Measurements from ENCODE around the gene ABTB1. TPM values are rescaled to one million over a fixed set of nuclear protein-coding genes. Genes with fewer than 3 reads are reported as not detected.

The ABTB1 gene
- total RNA-seq, 2 donors from 2014 or later: 10.7 to 14.4 TPM

DNA sequence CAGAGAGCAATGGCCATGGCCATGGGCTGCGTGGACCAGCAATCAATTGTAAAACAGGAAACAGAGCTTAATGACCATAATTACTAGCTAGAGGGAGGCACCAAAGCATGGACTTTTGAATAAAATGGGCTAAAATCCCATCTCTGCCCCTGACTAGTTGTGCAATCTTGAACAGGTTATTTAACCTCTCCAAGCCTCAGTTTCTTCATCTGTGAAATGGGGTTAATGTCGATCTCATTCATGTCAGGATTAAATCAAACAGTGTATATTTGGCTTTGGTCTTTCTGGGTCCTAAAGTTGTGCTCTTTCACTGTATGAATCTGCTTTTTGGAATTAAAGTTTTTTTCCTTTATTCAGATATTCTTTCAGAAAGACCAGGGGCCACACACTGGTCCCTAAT is 36.1 kb downstream of the ABTB1 start:
- no peak overlapping the region for H3K27ac ChIP-seq (ENCODE audit: low read depth, low read length)
- Mint-ChIP-seq H3K9me3 (peaks cover 7% of the 10 kb centered on the region), H3K27ac (no peak overlapping the region), H3K4me3 (no peak overlapping the region), H3K27me3 (ENCODE audit: insufficient read depth) (peaks cover 5% of the 10 kb centered on the region), H3K4me1 (peaks cover 20% of the 10 kb centered on the region), H3K36me3 (ENCODE audit: low read depth) (no peaks in the 10 kb centered on the region)
- no peak overlapping the region for H3K9ac ChIP-seq (ENCODE audit: extremely low read depth, low read length, poor library complexity, severe bottlenecking)
- DNase-seq: no peak
- no peak overlapping the region for H3K4me3 ChIP-seq (ENCODE audit: low read length)
- peaks cover 5% of the 10 kb centered on the region for H3K27me3 ChIP-seq (ENCODE audit: control insufficient read depth, insufficient read depth, low read length, poor library complexity, severe bottlenecking)
- H3K9me3 ChIP-seq (ENCODE audit: control insufficient read depth, low read length): no peaks in the 10 kb centered on the region
- WGBS, 2 experiments (ENCODE audit: insufficient coverage in 1 of 2, insufficient read length in 1 of 2): 73 to 100% methylated on average over 1 to 2 of the region's 2 CpGs
- no peaks in the 10 kb centered on the region for H3K4me1 ChIP-seq (ENCODE audit: control insufficient read depth, insufficient read depth, low read length)
- no peaks in the 10 kb centered on the region for H3K36me3 ChIP-seq (ENCODE audit: control insufficient read depth, insufficient read depth, low read length)
- TF ChIP-seq, protein P1, sequence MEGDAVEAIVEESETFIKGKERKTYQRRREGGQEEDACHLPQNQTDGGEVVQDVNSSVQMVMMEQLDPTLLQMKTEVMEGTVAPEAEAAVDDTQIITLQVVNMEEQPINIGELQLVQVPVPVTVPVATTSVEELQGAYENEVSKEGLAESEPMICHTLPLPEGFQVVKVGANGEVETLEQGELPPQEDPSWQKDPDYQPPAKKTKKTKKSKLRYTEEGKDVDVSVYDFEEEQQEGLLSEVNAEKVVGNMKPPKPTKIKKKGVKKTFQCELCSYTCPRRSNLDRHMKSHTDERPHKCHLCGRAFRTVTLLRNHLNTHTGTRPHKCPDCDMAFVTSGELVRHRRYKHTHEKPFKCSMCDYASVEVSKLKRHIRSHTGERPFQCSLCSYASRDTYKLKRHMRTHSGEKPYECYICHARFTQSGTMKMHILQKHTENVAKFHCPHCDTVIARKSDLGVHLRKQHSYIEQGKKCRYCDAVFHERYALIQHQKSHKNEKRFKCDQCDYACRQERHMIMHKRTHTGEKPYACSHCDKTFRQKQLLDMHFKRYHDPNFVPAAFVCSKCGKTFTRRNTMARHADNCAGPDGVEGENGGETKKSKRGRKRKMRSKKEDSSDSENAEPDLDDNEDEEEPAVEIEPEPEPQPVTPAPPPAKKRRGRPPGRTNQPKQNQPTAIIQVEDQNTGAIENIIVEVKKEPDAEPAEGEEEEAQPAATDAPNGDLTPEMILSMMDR (conservative IDR thresholded peaks at IDR 0.05): no peak

DNA sequence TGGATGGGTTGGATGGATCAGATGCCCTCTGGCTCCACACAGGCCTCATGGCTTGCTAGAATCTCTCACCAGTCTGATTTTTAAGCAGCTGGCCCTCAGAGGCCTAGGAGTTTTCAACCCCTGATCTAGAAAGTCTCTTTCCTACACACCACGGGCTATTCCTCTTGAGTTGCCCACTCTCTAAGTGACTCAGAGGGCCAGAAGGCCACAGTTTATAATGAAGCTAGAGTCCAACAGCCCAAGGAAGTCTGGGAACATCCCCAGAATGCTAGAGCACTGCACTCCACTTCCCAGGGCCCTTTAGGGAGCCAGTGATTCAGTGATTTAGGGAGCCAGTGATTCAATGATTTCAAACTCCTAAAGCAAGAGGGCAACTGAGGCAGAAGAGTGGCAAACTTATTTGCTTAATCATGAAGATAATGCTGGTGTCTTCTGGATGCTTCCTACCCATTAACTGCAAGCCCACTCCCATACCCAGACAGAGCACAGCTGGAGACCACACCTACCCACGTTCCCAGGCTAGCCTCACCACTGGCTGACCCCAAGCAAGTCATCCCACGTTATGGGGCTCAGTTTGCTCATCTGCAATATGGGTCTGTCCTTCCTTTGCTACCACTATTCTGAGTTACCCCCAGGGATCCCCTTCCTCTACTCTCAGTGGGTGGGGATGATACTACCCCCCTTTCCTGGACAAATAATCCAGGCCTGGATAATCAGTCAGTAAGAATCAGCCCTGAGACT is 36.7 kb downstream of the ABTB1 start:
- 75 to 88% methylated on average over 1 to 3 of the region's 3 CpGs for WGBS, 2 experiments (ENCODE audit: insufficient coverage in 1 of 2, insufficient read length in 1 of 2)
- Mint-ChIP-seq H3K4me3 (no peak overlapping the region), H3K9me3 (peaks cover under 1% of the 10 kb centered on the region)

DNA sequence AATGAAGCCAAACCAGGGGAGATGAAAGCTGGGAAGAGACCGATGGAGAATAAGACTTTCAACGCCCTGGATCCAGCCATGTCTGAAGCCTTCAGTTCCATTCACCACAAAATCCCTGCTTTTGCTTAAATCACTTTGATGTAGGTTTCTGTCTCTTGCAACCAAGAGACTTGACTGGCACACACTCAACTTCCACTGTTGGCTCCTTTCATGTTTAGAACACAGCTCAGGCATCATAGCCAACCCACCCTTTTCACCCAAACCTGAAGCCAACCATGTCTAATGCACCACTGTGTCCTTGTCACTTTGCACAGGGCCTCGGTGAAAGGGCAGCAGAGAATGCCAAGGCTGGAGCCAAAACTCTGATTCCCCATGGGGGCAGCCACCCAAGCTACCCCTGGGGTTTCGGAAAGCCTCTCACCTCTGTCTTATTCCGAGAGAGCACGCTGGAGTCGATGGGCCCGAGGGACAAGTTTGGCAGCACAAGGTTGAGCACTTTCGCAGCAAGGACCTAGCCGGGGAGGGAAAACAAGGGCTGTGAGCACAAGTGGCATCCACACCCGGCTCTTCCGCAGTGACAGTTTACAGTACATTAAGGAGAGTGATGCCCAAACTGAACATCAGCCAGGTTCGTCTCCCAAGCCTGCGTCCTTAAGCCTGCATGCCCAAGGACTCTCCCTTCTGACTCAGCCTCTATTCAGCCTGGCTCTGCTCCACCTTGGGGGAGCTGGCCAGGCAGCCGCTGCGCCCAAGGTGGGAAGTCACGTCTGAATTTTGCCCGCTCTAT is 37.6 kb downstream of the ABTB1 start:
- peaks cover 27% of the 10 kb centered on the region for H3K4me1 Mint-ChIP-seq

More for the DNA sequence above, 36.7 kb downstream of the ABTB1 start:
- Histone ChIP-seq H3K4me1 (ENCODE audit: control insufficient read depth, insufficient read depth, low read length) (peaks cover 3% of the 10 kb centered on the region), H3K27ac (ENCODE audit: low read depth, low read length) (no peak overlapping the region), H3K27me3 (ENCODE audit: control insufficient read depth, insufficient read depth, low read length, poor library complexity, severe bottlenecking) (peaks cover 5% of the 10 kb centered on the region), H3K9me3 (ENCODE audit: control insufficient read depth, low read length) (no peaks in the 10 kb centered on the region), H3K9ac (ENCODE audit: extremely low read depth, low read length, poor library complexity, severe bottlenecking) (no peak overlapping the region), H3K36me3 (ENCODE audit: control insufficient read depth, insufficient read depth, low read length) (no peaks in the 10 kb centered on the region), H3K4me3 (ENCODE audit: low read length) (no peak overlapping the region)
- DNase-seq: peak; percentile 22
- TF ChIP-seq, protein P1 (conservative IDR thresholded peaks at IDR 0.05): no peak
- no peaks in the 10 kb centered on the region for H3K36me3 Mint-ChIP-seq (ENCODE audit: low read depth)
- peaks cover 26% of the 10 kb centered on the region for H3K4me1 Mint-ChIP-seq
- H3K27me3 Mint-ChIP-seq (ENCODE audit: insufficient read depth): peaks cover 9% of the 10 kb centered on the region
- no peak overlapping the region for H3K27ac Mint-ChIP-seq

More for the DNA sequence above, 37.6 kb downstream of the ABTB1 start:
- no peaks in the 10 kb centered on the region for H3K9me3 ChIP-seq (ENCODE audit: control insufficient read depth, low read length)
- no peak overlapping the region for H3K27ac Mint-ChIP-seq
- no peaks in the 10 kb centered on the region for H3K9me3 Mint-ChIP-seq
- no peaks in the 10 kb centered on the region for H3K36me3 Mint-ChIP-seq (ENCODE audit: low read depth)
- no peaks in the 10 kb centered on the region for H3K36me3 ChIP-seq (ENCODE audit: control insufficient read depth, insufficient read depth, low read length)
- peaks cover 3% of the 10 kb centered on the region for H3K4me1 ChIP-seq (ENCODE audit: control insufficient read depth, insufficient read depth, low read length)
- H3K27ac ChIP-seq (ENCODE audit: low read depth, low read length): no peak overlapping the region
- H3K27me3 Mint-ChIP-seq (ENCODE audit: insufficient read depth): peaks cover 12% of the 10 kb centered on the region
- peaks cover 5% of the 10 kb centered on the region for H3K27me3 ChIP-seq (ENCODE audit: control insufficient read depth, insufficient read depth, low read length, poor library complexity, severe bottlenecking)
- TF ChIP-seq, protein P1 (conservative IDR thresholded peaks at IDR 0.05): no peak
- H3K4me3 ChIP-seq (ENCODE audit: low read length): no peak overlapping the region
- no peak overlapping the region for H3K9ac ChIP-seq (ENCODE audit: extremely low read depth, low read length, poor library complexity, severe bottlenecking)
- DNase-seq: peak; percentile 34
- H3K4me3 Mint-ChIP-seq: no peak overlapping the region
- 90 to 98% methylated on average over 16 to 18 of the region's 18 CpGs for WGBS, 2 experiments (ENCODE audit: insufficient coverage in 1 of 2, insufficient read length in 1 of 2)

All from endodermal cell (in vitro differentiated cells).